Activated CD4-positive, alpha-beta T cell treated with anti-CD3 and anti-CD28 coated beads for 48 hours (primary cell): Measurements from ENCODE around the gene SLC25A47.
A peak's percentile ranks its signal among the peaks of the same experiment; 100 is the strongest.
"Not testable (repeated sequence)": the region's sequence is repeated elsewhere in the genome, so short reads cannot be mapped to it uniquely, and the experiment has no call there.

ENCODE experiments used
- DNase-seq: peaks from one replicate; pipeline ENCODE4 v3.0.0-alpha.2; 2020

SLC25A47 gene

DNA sequence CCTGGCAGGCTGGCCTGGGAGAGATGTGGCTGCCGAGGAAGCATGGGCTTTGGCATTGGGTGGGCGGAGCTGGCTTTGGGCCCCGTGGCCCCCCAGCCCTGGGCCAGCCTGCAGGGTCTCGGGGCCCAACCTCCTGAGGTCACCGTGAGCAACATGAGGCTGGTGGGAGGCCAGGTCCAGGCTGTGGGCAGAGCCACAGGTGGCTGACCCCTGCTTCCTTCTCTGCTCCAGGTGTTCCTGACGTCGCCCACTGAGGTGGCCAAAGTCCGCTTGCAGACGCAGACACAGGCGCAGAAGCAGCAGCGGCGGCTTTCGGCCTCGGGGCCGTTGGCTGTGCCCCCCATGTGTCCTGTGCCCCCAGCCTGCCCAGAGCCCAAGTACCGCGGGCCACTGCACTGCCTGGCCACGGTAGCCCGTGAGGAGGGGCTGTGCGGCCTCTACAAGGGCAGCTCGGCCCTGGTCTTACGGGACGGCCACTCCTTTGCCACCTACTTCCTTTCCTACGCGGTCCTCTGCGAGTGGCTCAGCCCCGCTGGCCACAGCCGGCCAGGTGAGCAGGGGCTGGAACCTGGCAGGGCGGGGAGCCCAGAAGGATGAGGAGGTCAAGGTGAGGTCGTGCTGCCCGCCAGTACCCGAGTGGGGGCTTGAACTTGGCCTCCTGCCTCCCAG is 5.5 kb downstream of the SLC25A47 start:
- no peak for DNase-seq

DNA sequence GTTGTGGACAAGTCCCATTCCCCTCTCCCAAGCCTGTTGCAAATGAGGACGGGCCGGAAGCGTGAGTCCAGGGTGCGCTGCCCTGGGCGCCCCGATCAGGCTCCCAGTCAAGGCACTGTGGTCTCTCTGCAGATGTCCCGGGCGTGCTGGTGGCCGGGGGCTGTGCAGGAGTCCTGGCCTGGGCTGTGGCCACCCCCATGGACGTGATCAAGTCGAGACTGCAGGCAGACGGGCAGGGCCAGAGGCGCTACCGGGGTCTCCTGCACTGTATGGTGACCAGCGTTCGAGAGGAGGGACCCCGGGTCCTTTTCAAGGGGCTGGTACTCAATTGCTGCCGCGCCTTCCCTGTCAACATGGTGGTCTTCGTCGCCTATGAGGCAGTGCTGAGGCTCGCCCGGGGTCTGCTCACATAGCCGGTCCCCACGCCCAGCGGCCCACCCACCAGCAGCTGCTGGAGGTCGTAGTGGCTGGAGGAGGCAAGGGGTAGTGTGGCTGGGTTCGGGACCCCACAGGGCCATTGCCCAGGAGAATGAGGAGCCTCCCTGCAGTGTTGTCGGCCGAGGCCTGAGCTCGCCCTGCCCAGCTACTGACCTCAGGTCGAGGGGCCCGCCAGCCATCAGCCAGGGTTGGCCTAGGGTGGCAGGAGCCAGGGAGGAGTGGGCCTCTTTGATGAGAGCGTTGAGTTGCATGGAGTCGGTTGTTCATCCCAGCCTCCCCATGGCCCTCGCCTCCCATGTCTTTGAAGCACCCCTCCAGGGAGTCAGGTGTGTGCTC is 6.3 kb downstream of the SLC25A47 start:
- no peak for DNase-seq

DNA sequence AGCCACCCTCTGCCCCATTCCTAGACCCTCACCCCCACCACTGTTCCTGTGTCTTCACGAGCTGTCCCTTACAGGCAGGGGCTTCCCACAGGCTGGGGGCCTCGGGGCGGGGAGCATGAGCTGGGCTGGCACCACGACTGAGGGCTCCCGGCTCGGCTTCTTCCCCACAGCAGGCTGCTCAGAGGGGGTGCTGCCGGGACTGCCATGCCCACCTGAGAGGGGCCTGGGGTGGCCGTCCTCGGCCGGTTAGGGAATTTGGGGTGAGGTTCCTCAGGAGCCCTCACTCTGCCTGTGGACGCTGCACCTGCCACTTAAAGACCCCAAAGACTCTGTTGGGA is 6.8 kb downstream of the SLC25A47 start:
- no peak for DNase-seq

DNA sequence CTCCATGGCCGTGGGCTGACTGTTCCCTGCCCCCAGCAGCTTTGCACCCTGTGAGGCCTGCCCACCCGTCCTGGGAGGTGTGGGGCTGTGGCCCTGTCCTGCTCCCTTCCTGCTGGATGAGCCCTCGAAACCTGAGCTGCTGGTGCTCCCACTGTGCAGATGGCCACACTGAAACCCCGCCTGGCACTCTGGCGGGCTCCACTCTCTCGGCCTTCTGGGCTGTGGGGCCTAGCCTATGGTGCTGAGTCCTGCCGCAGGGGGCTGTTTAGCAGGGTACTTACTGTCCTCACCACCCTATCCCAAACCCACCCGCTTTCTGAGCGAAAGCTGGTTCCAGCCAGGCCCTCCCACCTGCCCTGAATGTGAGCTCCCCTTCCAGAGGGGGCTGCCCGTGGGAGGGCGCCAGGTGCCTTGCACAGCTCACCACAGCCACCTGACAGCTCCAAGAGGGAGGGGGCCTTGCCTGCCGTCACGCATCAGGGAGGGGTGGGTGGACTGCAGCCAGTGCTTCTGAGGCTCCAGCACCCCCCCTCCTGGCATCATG is 7.3 kb downstream of the SLC25A47 start:
- DNase-seq, result no peak

DNA sequence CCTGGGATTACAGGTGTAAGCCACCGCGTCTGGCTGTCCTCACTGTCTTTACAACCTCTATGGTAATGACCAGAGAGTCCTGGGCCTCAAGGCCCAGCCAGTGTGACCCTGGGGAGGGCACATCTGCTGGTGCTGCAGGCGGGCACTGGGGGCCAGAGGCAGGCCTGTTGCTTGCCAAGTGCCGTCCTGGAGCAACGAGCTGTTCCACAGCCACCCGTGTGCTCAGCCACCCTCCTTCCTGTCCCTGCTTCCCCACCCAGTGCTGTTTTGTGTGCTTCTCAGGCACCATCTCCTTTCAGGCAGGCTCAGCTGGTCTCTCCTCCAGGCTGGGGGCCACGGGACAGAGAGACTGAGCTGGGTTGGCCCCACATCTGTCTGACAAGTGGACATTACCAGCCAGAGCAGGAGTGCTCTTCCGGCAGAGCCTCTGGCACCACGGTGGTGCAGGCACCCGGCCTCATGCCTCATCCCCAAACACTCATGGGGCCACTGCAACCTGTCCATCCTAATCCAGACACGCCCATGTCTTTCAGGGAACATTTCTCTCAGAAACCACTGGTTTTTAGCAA is 9.0 kb downstream of the SLC25A47 start:
- DNase-seq, result no peak

DNA sequence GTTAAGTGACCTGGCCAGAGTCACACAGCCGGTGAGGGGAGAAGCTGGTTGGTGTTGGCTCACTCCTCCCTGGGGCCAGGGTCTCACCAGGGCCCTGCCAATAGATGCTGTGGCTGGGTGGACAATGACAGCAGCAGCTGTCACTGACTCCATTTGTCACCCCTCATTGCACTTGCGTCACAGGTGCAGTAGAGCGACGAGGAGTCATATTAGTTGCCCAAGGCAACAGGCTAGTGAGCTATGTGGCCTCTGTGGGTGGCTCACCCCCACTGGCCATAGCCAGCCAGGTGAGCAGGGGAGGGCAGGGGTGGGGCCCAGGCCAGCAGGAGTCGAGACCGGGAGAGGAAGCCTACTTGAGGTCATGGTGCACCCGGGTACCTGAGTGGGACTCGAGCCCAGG is 9.7 kb downstream of the SLC25A47 start:
- DNase-seq, result no peak

DNA sequence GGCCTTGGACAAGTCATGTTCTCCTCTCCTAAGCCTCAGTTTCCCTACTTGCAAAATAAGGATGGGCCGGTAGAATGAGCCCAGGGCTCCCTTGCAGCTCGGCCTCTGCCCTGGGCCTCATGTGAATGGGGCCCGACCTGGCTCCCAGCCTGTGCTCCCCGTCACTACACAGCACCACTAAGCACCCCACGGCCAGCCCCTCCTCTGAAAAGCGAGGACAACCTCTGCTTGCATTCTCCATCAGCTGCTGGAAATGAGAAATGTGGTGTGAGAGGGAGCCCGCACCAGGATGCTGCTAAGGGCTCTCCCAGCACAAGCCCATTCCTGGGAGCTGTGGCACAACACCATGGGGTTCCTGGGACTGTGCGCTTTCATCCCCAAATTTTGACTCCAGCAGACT is 10.2 kb downstream of the SLC25A47 start:
- DNase-seq, result no peak

DNA sequence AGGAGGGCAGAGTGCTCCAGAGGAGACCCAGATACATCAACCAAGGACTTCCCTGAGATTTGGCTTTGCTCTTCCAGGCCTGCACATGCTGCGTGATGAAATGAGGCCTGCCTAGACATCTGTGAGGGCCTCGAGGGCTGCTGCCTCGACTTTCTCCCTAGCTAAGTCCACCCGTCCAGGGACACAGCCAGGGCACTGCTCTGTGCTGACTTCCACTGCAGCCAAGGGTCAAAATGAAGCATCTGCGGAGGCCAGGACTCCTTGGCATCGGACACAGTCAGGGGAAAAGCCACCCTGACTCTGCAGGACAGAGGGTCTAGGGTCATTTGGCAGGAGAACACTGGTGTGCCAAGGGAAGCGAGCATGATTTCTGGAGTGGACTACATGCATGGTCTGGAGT is 10.7 kb downstream of the SLC25A47 start:
- no peak for DNase-seq

DNA sequence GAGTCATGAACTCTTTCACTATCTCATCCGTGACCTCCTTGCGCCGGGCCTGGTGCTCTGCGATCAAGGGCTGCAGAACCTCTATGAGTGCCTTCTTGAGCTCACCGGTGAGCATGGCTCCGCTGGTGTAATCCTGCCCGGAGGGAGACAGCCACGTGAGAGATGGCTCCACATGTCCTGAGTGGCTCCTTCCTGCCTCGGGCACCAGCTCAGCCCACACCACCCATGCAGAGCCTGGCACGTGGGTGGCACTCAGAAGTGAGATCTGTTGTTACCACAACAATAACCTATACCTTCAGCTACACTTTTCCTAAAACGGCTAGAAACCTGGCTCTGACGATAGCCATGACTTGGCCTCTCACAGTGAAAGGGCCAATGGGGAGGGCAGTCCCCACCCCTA is 11.8 kb downstream of the SLC25A47 start:
- DNase-seq, result no peak

DNA sequence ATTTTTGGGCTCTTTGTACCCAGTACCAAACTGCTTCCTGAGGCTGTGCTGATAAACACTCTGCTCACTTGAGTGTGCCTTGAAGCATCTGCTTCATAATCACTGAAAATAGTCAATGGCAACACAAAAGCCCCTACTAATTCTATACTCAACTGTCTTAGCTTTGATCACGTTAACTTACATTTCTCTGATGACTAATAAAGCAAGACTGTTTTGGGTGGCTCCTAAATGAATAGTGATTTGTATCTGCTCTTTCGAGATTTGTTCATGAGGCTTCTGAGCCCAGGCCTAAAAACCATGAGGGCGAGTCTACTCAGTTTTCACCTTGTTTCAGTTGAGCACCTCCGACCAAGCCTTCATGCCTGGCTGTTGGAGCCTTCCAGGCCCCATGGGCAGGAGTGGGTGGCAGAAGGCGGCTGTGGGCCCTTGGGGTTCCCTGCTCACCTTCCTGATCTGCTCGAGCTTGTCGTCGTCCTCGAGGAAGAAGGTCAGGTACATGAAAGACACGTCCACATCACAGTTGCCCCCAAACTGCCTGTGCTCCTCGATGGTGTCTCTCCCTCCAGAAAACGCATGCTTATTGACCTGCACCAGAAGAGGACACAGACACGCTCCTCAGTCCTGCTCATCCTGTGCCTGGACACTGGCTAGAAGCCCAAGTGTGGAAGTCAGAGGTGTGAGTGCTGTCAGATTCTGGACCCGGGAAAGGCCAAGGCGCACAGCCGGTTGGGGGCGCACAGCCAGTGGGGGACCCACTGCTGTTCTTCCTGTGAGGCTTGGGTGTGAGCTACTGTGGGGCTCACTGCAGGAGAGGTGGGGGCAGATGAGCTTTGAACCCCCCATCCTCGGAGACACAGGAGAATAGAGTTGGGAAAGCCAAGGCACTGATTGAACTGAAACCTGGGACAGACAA is 13.7 kb downstream of the SLC25A47 start:
- DNase-seq, result peak; percentile 1

DNA sequence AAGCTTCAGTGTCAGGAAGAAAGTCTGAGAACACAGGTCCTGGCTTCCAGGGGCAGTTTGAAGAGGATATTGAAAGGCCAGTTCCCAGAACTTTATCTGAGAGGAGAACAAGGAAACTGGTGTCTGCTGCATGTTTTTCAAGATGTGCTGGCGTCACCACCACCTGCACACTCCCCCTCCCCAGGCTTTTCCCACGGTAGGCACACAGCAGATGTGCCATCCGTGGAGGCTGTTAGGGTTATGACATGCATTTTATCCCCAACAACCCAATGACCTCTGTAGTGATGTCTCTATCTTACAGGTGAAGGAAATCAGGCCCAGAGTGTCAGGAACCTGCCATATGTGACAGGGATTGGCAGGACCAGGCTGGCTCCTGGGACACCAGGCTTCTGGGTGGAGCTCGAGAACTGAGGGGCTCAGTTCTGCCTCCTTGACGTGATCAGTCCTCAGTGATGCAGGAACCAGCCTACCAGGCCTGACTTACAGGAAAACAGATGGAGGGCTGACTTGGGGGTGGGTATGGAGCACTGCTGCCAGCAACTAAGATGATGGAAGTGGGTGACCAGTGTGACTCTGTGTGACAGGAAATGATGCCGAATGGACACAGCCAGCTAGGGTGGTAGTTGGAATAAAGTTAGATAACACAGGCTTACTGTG is 16.8 kb downstream of the SLC25A47 start:
- peak; percentile 2 for DNase-seq

DNA sequence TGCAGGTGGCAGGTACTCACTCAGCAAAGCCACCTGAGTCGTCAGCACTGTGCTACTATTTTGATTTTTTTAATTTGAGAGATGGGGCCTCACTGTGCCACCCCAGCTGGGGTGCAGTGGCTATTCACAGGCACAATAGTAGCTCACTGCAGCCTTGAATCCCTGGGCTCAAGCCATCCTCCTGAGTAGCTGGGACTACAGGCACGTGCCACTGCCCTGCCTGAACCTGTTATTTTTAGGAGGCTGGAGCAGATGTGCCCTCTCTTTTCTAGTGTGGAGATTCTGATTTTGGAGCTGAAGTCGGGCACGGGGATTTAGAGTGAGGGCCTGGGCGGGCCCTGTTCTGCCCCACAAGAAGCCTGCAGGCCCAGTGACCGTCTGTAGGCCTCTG is 17.3 kb downstream of the SLC25A47 start:
- DNase-seq, result peak; percentile 0

DNA sequence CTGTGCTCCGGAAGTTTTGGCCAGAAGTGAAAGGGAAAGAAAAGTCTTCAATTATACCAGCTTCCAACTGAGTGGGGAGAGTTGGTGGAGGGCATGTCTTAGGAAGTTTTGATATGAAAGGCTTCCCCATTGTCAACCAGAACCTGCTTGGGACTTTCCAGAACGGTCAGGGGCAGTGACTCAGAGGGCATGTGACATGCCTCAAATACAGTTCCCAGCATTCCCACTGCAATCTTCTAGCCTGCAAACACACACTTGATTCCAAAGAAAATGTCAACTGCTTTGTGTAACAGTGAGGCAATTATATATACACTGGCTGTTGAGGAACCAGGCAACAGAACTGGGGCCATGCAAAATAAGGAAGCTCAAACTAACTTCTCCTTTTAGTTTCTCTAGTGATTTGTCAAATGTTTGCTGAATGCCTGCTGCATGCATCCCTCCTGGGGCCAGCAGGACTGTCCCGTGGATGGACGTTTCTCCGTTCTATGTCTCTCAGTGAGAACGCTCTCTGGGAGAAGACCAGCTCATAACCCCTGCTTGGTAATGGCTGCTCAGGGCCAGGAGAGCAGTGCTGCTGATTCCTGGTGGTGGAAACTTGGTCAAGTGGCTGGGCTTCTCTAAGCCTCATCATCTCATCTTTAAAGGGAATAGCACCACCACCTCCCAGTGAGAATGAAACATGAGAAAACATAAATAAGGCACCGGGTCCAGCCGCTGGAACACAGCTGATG is 18.3 kb downstream of the SLC25A47 start:
- peak; percentile 25 for DNase-seq

DNA sequence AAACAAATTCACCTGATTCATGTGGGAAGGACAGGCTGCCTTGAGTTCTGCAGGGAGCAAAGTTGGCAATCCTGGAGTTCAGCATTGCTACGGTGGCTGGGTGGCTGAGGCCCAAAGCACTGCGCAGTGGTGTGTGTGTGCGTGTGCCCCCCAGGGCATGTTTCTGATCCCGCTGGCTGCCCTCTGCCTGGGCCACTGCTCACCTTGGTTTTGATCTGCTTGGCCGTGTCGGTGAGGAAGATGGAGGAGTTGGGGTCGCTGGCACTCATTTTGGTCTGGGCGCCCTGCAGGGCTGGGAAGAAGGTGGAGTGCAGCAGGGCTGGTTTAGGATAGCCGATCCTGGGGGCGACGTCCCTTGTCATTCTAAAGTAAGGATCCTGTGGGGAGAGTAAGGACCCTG is 19.1 kb downstream of the SLC25A47 start:
- DNase-seq, result peak; percentile 2

DNA sequence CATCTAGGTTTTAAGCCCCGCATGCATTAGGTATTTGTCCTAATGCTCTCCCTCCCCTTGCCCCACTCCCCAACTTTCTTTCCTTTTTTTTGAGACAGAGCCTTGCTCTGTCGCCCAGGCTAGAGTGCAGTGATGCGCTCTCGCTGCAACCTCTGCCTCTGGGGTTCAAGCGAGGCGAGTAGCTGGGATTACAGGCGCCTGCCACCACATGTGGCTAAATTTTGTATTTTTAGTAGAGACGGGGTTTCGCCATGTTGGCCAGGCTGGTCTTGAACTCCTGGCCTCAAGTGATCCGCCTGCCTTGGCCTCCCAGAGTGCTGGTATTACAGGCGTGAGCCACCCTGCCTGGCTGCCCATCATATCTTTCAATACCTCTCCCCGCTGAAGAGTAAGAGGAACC is 19.7 kb downstream of the SLC25A47 start:
- peak; percentile 1 for DNase-seq

DNA sequence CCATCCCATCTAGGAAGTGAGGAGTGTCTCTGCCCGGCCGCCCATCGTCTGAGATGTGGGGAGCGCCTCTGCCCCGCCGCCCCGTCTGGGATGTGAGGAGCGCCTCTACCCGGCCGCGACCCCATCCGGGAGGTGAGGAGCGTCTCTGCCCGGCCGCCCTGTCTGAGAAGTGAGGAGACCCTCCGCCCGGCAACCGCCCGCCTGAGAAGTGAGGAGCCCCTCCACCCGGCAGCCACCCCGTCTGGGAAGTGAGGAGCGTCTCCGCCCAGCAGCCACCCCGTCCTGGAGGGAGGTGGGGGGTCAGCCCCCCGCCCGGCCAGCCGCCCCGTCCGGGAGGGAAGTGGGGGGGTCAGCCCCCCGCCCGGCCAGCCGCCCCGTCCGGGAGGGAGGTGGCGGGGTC is 21.5 kb downstream of the SLC25A47 start:
- DNase-seq, result not testable (repeated sequence)

DNA sequence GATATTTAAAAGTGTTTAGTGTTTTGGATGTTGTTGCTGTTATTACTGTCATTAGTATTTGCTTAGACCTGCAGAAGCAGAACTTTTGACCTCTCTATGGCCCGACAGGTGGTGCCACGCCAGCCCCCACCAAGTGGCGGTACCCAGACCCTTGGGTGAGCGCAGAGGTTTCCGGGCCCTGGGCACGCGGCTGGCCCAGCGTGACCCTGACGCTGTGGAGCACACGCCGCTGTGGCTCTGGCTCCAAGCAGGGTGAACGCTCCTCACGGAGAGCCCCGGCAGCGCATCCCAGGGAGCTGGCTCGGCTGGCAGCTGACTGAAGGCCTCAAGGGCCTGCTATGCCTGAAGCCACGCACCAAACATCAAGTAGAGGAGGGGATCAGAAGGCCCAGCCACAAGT is 22.6 kb downstream of the SLC25A47 start:
- no peak for DNase-seq

DNA sequence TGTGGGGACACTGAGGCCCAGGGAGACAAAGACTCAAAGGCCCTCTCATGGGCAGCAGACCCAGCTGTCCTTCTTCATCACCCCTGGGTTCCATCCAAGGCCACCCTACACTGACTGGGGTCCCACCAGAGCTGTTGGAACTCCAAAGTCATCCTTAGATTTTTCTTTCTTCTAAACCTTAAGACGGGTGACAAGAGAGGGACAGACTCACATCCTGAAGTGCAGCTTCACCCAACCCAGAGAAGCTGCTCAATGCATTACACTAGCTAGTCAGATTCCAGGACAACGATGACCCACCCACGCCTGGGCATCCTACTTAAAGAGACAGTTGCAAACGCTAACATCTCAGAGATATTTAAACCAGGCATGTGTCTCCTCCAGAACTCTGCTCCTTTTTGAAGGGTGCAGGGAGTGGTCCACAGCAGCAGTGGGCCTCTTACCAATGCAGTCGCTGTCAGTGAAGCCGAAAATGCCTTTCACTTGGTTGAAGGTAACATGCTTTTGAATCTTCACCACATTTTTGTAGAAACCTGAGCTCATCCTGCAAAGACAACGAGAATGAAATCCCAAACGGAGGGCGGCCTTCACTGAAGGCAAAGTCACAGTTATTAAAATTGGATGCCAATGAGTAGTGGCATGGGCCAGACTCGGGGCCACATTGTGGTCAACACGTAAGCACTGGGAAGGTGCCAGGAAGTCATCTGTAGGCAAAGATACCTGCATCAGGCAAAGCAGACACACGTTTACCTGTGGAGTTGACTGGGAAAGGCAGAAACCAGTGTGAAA is 23.4 kb downstream of the SLC25A47 start:
- no peak for DNase-seq

DNA sequence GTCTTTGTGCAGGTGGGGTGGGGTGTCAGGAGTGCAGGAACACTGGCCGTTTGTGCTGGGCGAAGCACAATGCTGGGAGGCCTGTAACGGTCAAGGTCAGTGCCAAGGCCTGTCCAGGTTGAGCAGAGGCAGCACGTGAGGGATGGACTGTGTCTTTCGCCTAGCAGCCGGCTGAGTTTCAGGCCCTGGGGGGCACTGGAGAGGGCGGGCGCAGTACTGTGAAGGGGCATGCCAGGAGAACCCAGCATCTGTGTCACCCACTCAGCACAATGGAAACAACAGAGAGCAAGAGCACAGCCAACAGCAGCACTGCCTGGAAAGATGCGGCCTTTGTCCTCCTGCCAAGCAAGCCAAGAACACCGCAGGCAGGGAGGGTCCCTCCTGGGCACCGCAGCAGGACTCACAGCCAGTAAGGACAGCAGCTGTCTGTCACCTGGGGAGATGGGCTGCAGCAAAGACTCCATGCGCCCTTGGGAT is 25.2 kb downstream of the SLC25A47 start:
- no peak for DNase-seq

DNA sequence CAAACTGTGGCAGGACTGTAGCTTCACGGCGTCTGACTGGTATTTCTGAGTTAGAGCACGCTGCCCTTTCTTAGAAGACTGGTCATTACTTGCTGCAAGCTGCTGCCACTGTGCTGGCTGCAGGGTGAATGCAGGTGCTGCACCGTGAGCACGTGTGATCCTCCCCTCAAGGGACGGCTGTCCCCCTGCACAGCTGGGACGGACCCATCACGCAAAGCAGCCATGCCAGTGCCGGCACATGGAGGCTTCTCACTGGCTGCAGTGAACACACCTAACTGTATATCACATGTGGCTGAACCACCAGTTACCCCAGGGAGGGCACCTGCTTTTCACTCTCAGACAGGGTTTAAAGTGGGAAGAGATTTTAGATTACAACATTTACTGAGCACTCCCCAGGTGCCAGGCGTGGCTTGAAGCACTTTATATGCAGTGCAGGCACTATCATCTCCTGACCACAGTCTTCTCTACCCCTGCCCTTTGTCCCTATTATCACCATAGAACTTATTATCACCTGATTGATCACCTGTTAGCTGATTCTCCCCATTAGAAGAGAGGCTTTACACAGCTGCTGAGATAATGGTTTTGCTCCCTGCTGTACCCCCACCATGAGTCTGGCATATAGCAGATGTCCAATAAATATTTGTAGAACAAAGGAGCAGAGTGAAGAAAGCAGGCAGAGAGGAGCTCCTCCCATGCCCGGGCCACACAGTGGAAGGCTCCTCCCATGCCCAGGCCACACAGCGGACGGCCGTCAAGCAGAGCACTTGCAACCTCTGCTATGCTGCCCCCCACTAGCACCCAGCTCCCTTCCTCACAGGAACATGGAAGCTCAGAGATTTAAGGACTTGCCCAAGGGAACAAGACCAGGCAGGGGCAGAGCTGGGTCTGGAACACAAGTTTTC is 25.9 kb downstream of the SLC25A47 start:
- no peak for DNase-seq
